Measurements from ENCODE around the gene PZP.

DNA sequence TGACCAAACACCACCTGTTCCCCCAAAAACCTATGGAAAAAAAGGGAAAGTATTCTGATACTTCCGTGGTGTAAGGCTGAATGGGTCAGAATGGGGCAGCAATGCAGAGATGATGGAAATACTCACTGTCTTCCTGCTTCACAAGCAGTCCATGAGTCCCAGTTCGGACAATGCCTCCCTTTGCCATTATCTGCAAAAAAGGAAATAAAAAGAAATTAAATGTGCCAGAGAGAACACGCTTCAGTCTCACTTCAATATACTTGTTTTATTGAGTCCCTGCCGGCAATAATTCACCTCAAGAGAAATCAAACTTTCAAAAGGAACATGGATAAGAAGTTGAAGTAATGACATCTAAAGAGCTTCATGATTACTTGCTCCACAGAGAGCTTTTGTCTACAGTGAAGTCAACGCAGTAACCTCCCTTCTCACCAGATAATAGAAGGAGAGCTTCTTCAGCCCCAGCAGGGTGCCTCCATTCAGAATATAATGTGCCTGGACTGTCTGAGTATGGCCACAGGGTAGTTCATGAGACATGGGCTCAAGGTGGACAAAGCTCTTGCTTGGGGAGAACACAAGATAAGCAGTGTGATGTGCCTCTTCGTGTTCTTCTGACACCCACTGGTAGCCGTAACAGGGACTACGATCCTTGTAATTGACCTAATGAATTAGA lies 107.0 kb downstream of the PZP start:
- TF ChIP-seq POLR2A (IDR thresholded peaks at IDR 0.05; ENCODE audit: low read length) (no peak), GATA1 (IDR thresholded peaks at IDR 0.05; ENCODE audit: low read depth, low read length) (no peak)
